ENCODE data around the gene MYO9B.

DNA sequence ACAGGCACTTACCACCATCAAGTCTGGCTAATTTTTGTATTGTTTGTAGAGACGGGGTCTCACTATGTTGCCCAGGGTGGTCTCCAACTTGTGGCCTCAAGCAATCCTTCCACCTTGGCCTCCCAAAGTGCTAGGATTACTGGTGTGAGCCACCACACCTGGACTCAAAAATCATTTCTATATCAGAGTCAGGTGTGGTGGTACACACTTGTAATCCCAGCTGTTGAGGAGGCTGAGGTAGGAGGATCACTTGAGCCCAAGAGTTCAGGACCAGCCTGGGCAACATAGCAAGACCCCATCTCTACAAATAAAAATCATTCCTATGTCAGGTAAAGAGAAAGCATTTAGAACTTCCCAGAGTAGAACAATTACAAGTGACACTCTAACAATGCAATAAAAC, 48.4 kb downstream of the MYO9B start:
- TF ChIP-seq, protein P1, sequence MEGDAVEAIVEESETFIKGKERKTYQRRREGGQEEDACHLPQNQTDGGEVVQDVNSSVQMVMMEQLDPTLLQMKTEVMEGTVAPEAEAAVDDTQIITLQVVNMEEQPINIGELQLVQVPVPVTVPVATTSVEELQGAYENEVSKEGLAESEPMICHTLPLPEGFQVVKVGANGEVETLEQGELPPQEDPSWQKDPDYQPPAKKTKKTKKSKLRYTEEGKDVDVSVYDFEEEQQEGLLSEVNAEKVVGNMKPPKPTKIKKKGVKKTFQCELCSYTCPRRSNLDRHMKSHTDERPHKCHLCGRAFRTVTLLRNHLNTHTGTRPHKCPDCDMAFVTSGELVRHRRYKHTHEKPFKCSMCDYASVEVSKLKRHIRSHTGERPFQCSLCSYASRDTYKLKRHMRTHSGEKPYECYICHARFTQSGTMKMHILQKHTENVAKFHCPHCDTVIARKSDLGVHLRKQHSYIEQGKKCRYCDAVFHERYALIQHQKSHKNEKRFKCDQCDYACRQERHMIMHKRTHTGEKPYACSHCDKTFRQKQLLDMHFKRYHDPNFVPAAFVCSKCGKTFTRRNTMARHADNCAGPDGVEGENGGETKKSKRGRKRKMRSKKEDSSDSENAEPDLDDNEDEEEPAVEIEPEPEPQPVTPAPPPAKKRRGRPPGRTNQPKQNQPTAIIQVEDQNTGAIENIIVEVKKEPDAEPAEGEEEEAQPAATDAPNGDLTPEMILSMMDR (IDR thresholded peaks at IDR 0.05; ENCODE audit: low read length): no peak
- no peak for TF ChIP-seq EZH2 (IDR thresholded peaks at IDR 0.05; ENCODE audit: borderline replicate concordance, low read length)
